Endothelial cell of umbilical vein (primary cell): Measurements from ENCODE around the gene RORC. TPM values are rescaled to one million over a fixed set of nuclear protein-coding genes. Genes with fewer than 3 reads are reported as not detected.

ENCODE experiments used
- BruUV-seq: library from RNA; stranded (reverse); fragments of 400-500 nt; replicated peaks from 2 replicates; lab custom pipeline; 2021; lab: Mats Ljungman, UMichigan
- CTCF ChIA-PET: fragments of 300-600, 350-600 bp; sonication (Branson Sonifier 250); formaldehyde crosslinking; loops from one replicate; lab custom pipeline; 2021; ENCODE audit warnings: antibody characterized with exemption, inconsistent platforms; lab: Charles Lee
- POLR2A ChIA-PET: fragments of 300-600, 350-600 bp; sonication (Branson Sonifier 250); formaldehyde crosslinking; loops from one replicate; lab custom pipeline; 2021; ENCODE audit warnings: antibody characterized with exemption, inconsistent platforms; lab: Charles Lee
- DNase-seq: peaks from one replicate; pipeline ENCODE4 v3.0.0-alpha.2; 2011; ENCODE audit warnings: low read depth, low spot score
- FAIRE-seq: peaks from 2 replicates; lab custom pipeline; 2011; peaks lifted over from hg19 to GRCh38; lab: Jason Lieb, UNC
- H2AFZ ChIP-seq: 2 replicates; pipeline ENCODE4 v1.6.0; 2012; ENCODE audit warnings: low read depth, low read length, control low read depth, inconsistent platforms
- H3K27ac ChIP-seq: 2 replicates; pipeline ENCODE4 v1.5.1; 2011; ENCODE audit warnings: low read depth, mild to moderate bottlenecking, control low read depth, low read length, moderate library complexity; ENCODE audit not compliant: insufficient read depth
- H3K27me3 ChIP-seq, 2 experiments: 2 replicates each; pipeline versions ENCODE4 v1.6.0 to v1.6.1; 2011; ENCODE audit warnings: low read length in 2 of 2, mixed read lengths in 1 of 2; ENCODE audit not compliant: control insufficient read depth in 2 of 2, insufficient read depth in 2 of 2
- H3K36me3 ChIP-seq, 2 experiments: 2 replicates in 1 of 2; 3 replicates in 1 of 2; pipeline ENCODE4 v1.5.1; 2011; ENCODE audit warnings: low read length in 2 of 2, mild to moderate bottlenecking in 1 of 2, moderate library complexity in 1 of 2; ENCODE audit not compliant: control insufficient read depth in 2 of 2, insufficient read depth in 2 of 2; ENCODE audit errors: extremely low read depth in 1 of 2
- H3K4me1 ChIP-seq: 3 replicates; pipeline ENCODE4 v1.5.1; 2011; ENCODE audit warnings: mild to moderate bottlenecking, low read length; ENCODE audit not compliant: control insufficient read depth, insufficient read depth; ENCODE audit errors: extremely low read depth
- H3K4me2 ChIP-seq: 2 replicates; pipeline ENCODE4 v1.6.1; 2011; ENCODE audit warnings: low read length, control low read depth, mixed read lengths; ENCODE audit not compliant: insufficient read depth
- H3K4me3 ChIP-seq, 3 experiments: fragments of 200-600 bp in 1 of 3; sonication (generic), shearing (Covaris generic) in 1 of 3; replicated peaks in 1 of 3; 2 replicates each; pipeline ENCODE4 v1.5.1; 2011 to 2016; ENCODE audit warnings: control low read depth in 3 of 3, low read length in 3 of 3, mild to moderate bottlenecking in 2 of 3, inconsistent platforms in 1 of 3, low read depth in 1 of 3, moderate library complexity in 1 of 3; ENCODE audit not compliant: insufficient read depth in 1 of 3
- H3K79me2 ChIP-seq: 2 replicates; pipeline ENCODE4 v1.6.0; 2012; ENCODE audit warnings: low read length, inconsistent platforms; ENCODE audit not compliant: control insufficient read depth, insufficient read depth
- H3K9ac ChIP-seq: replicated peaks from 2 replicates; pipeline ENCODE3; 2011; ENCODE audit warnings: low read length, control low read depth; ENCODE audit not compliant: insufficient read depth; ENCODE audit errors: extremely low read depth
- H3K9me1 ChIP-seq: replicated peaks from 3 replicates; pipeline ENCODE4 v1.6.0; 2011; ENCODE audit warnings: mild to moderate bottlenecking, low read length; ENCODE audit not compliant: control insufficient read depth, insufficient read depth; ENCODE audit errors: extremely low read depth
- H3K9me3 ChIP-seq: replicated peaks from 2 replicates; pipeline ENCODE4 v1.5.1; 2012; ENCODE audit warnings: low read length, inconsistent platforms; ENCODE audit not compliant: control insufficient read depth, insufficient read depth
- H4K20me1 ChIP-seq: replicated peaks from 2 replicates; pipeline ENCODE3; 2011; ENCODE audit warnings: mild to moderate bottlenecking, low read length; ENCODE audit not compliant: control insufficient read depth, insufficient read depth; ENCODE audit errors: extremely low read depth
- CTCF ChIP-seq, 2 donors: IDR thresholded peaks; 1 replicate in 1 of 2; 2 replicates in 1 of 2; pipeline ENCODE4 v1.5.1; 2011; ENCODE audit warnings: low read length in 2 of 2, mild to moderate bottlenecking in 2 of 2, moderate library complexity in 2 of 2, control low read depth in 1 of 2, inconsistent platforms in 1 of 2, low read depth in 1 of 2; ENCODE audit not compliant: insufficient read depth in 1 of 2; ENCODE audit errors: extremely low read depth in 1 of 2
- EZH2 ChIP-seq: IDR thresholded peaks from 2 replicates; pipeline ENCODE4 v1.6.1; 2012; ENCODE audit warnings: borderline replicate concordance, low read depth, mild to moderate bottlenecking, moderate library complexity, low read length, inconsistent platforms; ENCODE audit not compliant: severe bottlenecking
- FOS ChIP-seq: IDR thresholded peaks from 2 replicates; pipeline ENCODE4 v1.6.1; 2011; ENCODE audit warnings: mild to moderate bottlenecking, low read length, moderate library complexity, borderline replicate concordance; ENCODE audit not compliant: insufficient read depth
- GATA2 ChIP-seq: IDR thresholded peaks from 2 replicates; pipeline ENCODE4 v1.7.0; 2011; ENCODE audit warnings: low read depth, mild to moderate bottlenecking, moderate library complexity, mixed read lengths, low read length; ENCODE audit not compliant: insufficient read length, insufficient read depth
- JUN ChIP-seq: IDR thresholded peaks from 2 replicates; pipeline ENCODE4 v1.6.1; 2011; ENCODE audit warnings: borderline replicate concordance, low read depth; ENCODE audit not compliant: insufficient read length, insufficient read depth
- MAX ChIP-seq: IDR thresholded peaks from 2 replicates; pipeline ENCODE4 v1.6.1; 2011; ENCODE audit not compliant: insufficient read depth, insufficient read length
- MYC ChIP-seq: IDR thresholded peaks from one replicate; pipeline ENCODE4 v1.6.1; 2011; ENCODE audit warnings: mild to moderate bottlenecking, low read depth, low read length
- POLR2A ChIP-seq: IDR thresholded peaks from 2 replicates; pipeline ENCODE4 v1.6.1; 2012; ENCODE audit warnings: low read depth, mild to moderate bottlenecking, control low read depth, low read length
- POLR2AphosphoS5 ChIP-seq: IDR thresholded peaks from 2 replicates; pipeline ENCODE4 v1.6.1; 2012; ENCODE audit warnings: low read depth, mild to moderate bottlenecking, control low read depth, low read length, moderate library complexity; ENCODE audit not compliant: insufficient read depth
- dilution Hi-C: fragments of 300-500 bp; cut with MboI; formaldehyde crosslinking; loops from one replicate; pipeline ENCODE4 v1.15.0; 2019; ENCODE audit warnings: low sequenced_read_pairs; ENCODE audit not compliant: extremely low pct_ligation_motif_present
- intact Hi-C: fragments of 100-400 bp; cut with micrococcal nuclease; formaldehyde crosslinking; loops from one replicate; pipeline ENCODE4 v1.10.0; 2022
- polyA plus RNA-seq, 4 experiments: library from polyadenylated mRNA; depleted of rRNA in 3 of 4; stranded (reverse) in 3 of 4; unstranded in 1 of 4; fragments of >200 nt; gene quantifications; 2 replicates each; pipeline versions ENCODE4 v1.2.1 to v1.2.3, GENCODE V29; 2011 to 2012; ENCODE audit warnings: missing spikeins in 1 of 4
- total RNA-seq: library from RNA; stranded (reverse); gene quantifications from 2 replicates; pipeline ENCODE4 v1.2.3, GENCODE V29; 2021

Gene RORC
- total and polyA plus RNA-seq, 2 donors (not counting 3 experiments of a cell fraction or from before 2014, with no cell fraction given): not detected

- H2AFZ ChIP-seq: no peak overlapping the region
- no TSS peak for BruUV-seq
- no peak overlapping the region for H3K27ac ChIP-seq
- no peaks in the 10 kb centered on the region for H3K36me3 ChIP-seq
- peaks cover 11% of the 10 kb centered on the region for H3K4me1 ChIP-seq
- no peak for FAIRE-seq
- H3K27me3 ChIP-seq: peaks cover 0 to 3% of the 10 kb centered on the region in 2 experiments
- ChIA-PET CTCF (interaction anchor here (1.0 kb wide), 1 partner anchor 23 kb away, joined by 3 read pairs; no protein-coding TSS in a partner anchor), POLR2A (no interaction called here)
- no peaks in the 10 kb centered on the region for H3K9me3 ChIP-seq
- H3K4me2 ChIP-seq: no peak overlapping the region
- intact Hi-C loops: no loop called here
- no peaks in the 10 kb centered on the region for H4K20me1 ChIP-seq
- no peak for DNase-seq
- no peak for TF ChIP-seq POLR2AphosphoS5
- TF ChIP-seq FOS: no peak
- TF ChIP-seq JUN: no peak
- no peak for TF ChIP-seq EZH2
- dilution Hi-C loops: no loop called here
- H3K9me1 ChIP-seq: no peaks in the 10 kb centered on the region
- H3K9ac ChIP-seq: no peak overlapping the region
- H3K79me2 ChIP-seq: no peaks in the 10 kb centered on the region
- H3K4me3 ChIP-seq: no peak overlapping the region
These were observed 5.6 kb downstream of the RORC start for GRCh38 chr1:151825751-151826660.

- no peak overlapping the region for H3K27ac ChIP-seq
- H3K9me1 ChIP-seq: no peaks in the 10 kb centered on the region
- no peaks in the 10 kb centered on the region for H3K36me3 ChIP-seq
- H3K4me3 ChIP-seq: no peak overlapping the region
- no peak overlapping the region for H3K4me2 ChIP-seq
- H4K20me1 ChIP-seq: no peaks in the 10 kb centered on the region
- DNase-seq (no peak), FAIRE-seq (no peak)
- TF ChIP-seq GATA2 (no peak), CTCF (IDR thresholded peaks at IDR 0.05; ENCODE audit: extremely low read depth in 1 of 2, insufficient read depth in 1 of 2, low read depth in 1 of 2, low read length in 2 of 2) (no peak), MAX (no peak), MYC (no peak), POLR2AphosphoS5 (no peak), EZH2 (no peak), POLR2A (no peak), JUN (no peak), FOS (no peak)
- BruUV-seq: no TSS peak
- H3K4me1 ChIP-seq: peaks cover 11% of the 10 kb centered on the region
- POLR2A ChIA-PET: no interaction called here
- no peak overlapping the region for H2AFZ ChIP-seq
- CTCF ChIA-PET: no interaction called here
- dilution Hi-C loops: no loop called here
- no peaks in the 10 kb centered on the region for H3K9me3 ChIP-seq
- peaks cover 0 to 3% of the 10 kb centered on the region in 2 experiments for H3K27me3 ChIP-seq
- intact Hi-C loops: no loop called here
- no peak overlapping the region for H3K9ac ChIP-seq
- H3K79me2 ChIP-seq: no peaks in the 10 kb centered on the region
These were observed 6.4 kb downstream of the RORC start for GRCh38 chr1:151825204-151825603.
